GM13977 (cell line): ENCODE measurements around the gene L1CAM.

Experiments used
- DNase-seq: peaks from one replicate; pipeline ENCODE4 v3.0.0; 2012; ENCODE audit warnings: low spot score
- in situ Hi-C: fragments of 300-500 bp; cut with MboI; formaldehyde crosslinking; loops from one replicate; pipeline ENCODE4 v1.12.0; 2022; ENCODE audit warnings: low sequenced_read_pairs, low pct_unique_long_range_greater_than_20kb, mixed read lengths, inconsistent platforms; ENCODE audit not compliant: unreplicated experiment
- TF ChIP-seq, protein P1 (sequence below): IDR thresholded peaks from 2 replicates; pipeline ENCODE4 v1.5.1; 2012; ENCODE audit warnings: mild to moderate bottlenecking, control low read depth; ENCODE audit not compliant: insufficient read depth; ENCODE audit errors: extremely low read depth, missing control alignments

L1CAM gene

GRCh38 chrX:153883163-153883843, 2.7 kb downstream of the L1CAM start:
- in situ Hi-C loops: no loop called here
- no peak for DNase-seq

DNA sequence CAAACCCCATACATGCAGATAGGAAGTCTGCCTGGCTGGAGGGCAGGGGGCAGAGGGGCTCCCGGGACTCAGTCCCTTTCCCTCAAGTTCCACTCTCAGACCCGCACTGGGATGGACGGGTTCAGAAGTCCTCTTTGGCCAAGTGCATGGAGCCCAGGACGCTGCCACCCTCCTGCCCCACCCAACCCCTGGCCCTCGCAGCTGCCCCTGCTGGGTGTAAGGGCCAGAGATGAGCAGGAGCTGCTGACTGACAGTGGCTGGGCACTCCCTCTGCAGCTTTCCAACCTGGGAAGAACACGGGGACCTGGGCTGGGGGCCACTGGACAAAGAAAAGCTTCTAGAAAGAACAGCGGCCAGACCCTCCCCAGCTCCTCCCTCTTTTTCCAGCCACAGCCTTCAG, 3.4 kb downstream of the L1CAM start:
- in situ Hi-C loops: no loop called here
- TF ChIP-seq, protein P1, sequence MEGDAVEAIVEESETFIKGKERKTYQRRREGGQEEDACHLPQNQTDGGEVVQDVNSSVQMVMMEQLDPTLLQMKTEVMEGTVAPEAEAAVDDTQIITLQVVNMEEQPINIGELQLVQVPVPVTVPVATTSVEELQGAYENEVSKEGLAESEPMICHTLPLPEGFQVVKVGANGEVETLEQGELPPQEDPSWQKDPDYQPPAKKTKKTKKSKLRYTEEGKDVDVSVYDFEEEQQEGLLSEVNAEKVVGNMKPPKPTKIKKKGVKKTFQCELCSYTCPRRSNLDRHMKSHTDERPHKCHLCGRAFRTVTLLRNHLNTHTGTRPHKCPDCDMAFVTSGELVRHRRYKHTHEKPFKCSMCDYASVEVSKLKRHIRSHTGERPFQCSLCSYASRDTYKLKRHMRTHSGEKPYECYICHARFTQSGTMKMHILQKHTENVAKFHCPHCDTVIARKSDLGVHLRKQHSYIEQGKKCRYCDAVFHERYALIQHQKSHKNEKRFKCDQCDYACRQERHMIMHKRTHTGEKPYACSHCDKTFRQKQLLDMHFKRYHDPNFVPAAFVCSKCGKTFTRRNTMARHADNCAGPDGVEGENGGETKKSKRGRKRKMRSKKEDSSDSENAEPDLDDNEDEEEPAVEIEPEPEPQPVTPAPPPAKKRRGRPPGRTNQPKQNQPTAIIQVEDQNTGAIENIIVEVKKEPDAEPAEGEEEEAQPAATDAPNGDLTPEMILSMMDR: no peak
- DNase-seq: no peak

More at GRCh38 chrX:153883163-153883843, 2.7 kb downstream of the L1CAM start:
- TF ChIP-seq, protein P1: no peak

DNA sequence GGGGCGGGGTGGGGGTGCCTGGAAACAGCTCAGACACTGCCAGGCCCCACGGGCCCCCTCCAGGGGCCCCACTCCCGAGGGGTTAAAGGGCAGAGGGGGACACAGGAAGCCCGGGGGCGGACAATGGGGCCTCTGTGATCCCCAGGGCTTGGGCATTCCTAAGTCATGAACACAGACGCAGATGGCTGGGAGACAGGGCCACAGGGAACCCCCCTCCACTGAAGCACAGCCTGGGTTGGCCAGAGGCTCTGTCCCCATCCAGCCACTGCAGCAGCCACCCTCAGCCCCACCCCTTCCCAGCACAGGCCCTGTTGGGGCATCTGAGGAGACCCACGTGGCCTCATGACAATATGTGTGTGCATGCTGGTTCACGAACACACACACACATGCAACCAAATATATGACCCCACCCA, 3.9 kb downstream of the L1CAM start:
- TF ChIP-seq, protein P1: no peak
- no peak for DNase-seq
- in situ Hi-C loops: no loop called here

DNA sequence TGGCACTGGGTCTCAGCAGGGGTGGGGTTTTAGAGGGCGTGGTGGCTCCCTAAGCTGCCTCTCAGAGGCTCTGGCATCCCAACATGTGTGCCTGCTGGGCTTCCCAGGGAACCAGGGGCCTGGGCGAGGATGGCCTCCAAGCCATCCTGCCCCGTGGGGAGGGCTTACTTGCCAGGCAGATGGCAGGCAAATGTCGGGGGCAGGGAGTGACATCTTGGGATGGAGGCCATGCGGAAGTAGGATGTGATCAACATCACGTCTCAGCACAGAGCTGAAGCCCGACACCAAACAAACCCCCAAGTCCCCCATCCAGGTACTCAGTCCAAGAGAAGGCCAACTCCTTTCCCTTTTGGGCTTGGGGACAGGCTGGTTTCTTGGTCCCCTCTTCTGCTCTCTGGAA, 4.7 kb downstream of the L1CAM start:
- TF ChIP-seq, protein P1: no peak
- DNase-seq: no peak
- in situ Hi-C loops: no loop called here

GRCh38 chrX:153880440-153880815, 5.5 kb downstream of the L1CAM start:
- in situ Hi-C loops: no loop called here
- no peak for DNase-seq
- TF ChIP-seq, protein P1: no peak

DNA sequence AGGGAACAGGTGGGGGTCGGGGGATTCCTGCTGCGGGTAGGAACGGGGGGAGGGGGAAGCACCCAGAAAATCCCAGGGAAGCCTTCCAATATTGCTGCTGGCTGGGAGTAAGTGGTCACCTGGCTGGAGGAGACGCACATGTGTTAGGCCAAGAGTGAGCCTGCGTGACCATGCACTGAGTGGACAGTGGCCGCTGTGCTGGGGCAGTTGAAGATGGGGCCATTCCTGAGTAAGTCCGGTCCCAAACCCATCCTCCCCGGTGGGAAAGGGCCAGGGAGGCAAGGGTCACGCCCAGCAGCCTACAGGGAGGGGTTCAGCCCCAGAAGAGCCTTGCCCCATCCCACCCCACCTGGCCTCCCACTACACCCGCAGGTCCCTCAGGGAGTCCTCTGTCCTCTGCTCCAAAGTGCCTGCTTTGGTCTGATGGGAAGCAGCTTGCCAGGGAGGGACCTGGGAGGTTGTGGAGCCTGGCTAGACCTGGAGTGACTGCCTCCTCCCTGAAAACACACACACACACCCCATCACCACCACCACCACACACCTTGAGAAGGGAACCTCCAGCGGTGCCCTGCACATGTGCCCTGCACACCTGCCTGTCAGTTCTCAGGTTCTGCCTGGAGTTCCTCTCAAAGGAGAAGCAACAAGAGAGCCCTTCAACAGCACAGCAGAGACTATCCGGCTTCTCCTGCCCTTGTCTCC, 6.1 kb downstream of the L1CAM start:
- TF ChIP-seq, protein P1: no peak
- in situ Hi-C loops: no loop called here
- no peak for DNase-seq
